Retinal pigment epithelial cell (primary cell): ENCODE results near the gene SPTBN5.

Source experiments
- DNase-seq: peaks from one replicate; pipeline ENCODE4 v3.0.0-alpha.2; 2010; ENCODE audit warnings: low read depth
- H3K4me3 ChIP-seq: 2 replicates; pipeline ENCODE4 v1.5.1; 2011; ENCODE audit warnings: mild to moderate bottlenecking, low read length, control low read depth, moderate library complexity
- CTCF ChIP-seq: conservative IDR thresholded peaks from 2 replicates; pipeline ENCODE4 v1.5.1; 2011; ENCODE audit warnings: low read depth, low read length, control low read depth, inconsistent platforms

Gene SPTBN5

DNA sequence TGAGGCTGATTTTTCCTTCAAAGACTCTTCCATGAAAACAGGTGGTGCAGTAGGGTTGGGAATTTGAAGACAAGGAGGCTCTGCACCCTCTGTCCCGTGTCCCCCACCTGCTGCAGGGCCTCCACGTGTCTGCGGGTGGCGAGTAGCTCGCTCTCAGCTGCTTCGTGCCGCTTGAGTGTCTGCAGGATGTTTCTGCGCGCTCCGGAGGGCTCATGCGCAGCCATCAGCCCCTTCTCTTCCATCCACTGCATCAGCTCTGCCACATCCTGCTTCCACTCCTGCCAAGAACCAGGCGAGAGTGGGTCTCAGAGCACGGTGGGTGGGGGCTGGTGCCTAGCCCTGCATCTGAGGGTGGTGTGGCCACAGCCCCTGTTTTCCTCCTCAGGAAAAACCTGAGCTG, 17.8 kb downstream of the SPTBN5 start:
- DNase-seq, result no peak
- H3K4me3 ChIP-seq, result no peak overlapping the region
- no peak for TF ChIP-seq CTCF

- no peak for TF ChIP-seq CTCF
- no peak for DNase-seq
- H3K4me3 ChIP-seq, result no peak overlapping the region
These were observed 19.1 kb downstream of the SPTBN5 start for GRCh38 chr15:41874736-41875135.

DNA sequence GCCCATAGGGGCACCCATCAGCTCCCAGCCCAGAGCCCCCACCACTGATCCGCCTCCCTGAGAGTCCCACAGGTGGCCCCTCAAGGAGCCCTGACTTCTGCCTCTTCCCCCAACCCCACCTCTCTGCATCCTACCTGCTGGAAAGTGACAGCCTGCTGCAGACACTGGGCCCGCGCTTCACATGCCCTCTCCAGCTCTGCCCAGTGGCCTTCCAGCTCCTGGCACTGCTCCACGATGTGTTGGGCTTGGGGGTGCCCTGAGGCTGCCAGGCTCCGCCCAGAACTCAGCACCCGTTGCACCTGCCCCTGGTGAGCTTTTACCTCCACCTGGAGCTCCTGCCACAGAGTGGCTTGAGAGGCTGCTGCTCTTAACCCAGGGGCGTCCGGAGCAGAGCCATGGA, 20.1 kb downstream of the SPTBN5 start:
- no peak for DNase-seq
- TF ChIP-seq CTCF, result no peak
- no peak overlapping the region for H3K4me3 ChIP-seq

- no peak for DNase-seq
- H3K4me3 ChIP-seq, result no peak overlapping the region
- TF ChIP-seq CTCF, result no peak
These were observed 21.6 kb downstream of the SPTBN5 start for GRCh38 chr15:41872166-41872747.

GRCh38 chr15:41871175-41871905, 22.5 kb downstream of the SPTBN5 start:
- H3K4me3 ChIP-seq, result no peak overlapping the region
- no peak for DNase-seq
- no peak for TF ChIP-seq CTCF

GRCh38 chr15:41870689-41871081, 23.2 kb downstream of the SPTBN5 start:
- peak; percentile 5 for DNase-seq
- no peak overlapping the region for H3K4me3 ChIP-seq
- no peak for TF ChIP-seq CTCF
